Breast epithelium (tissue), 3 donors: ENCODE data around the gene ZW10.

Experiments used
- CTCF ChIP-seq, 3 donors: fragments of 450-650 bp; IDR thresholded peaks; one replicate each; pipeline ENCODE4 v1.5.1; 2016 to 2017; ENCODE audit warnings: antibody characterized with exemption in 3 of 3, mild to moderate bottlenecking in 3 of 3, moderate library complexity in 3 of 3
- POLR2A ChIP-seq: fragments of 450-650 bp; IDR thresholded peaks from one replicate; pipeline ENCODE4 v1.6.1; 2016; ENCODE audit warnings: antibody characterized with exemption, mild to moderate bottlenecking, moderate library complexity

DNA sequence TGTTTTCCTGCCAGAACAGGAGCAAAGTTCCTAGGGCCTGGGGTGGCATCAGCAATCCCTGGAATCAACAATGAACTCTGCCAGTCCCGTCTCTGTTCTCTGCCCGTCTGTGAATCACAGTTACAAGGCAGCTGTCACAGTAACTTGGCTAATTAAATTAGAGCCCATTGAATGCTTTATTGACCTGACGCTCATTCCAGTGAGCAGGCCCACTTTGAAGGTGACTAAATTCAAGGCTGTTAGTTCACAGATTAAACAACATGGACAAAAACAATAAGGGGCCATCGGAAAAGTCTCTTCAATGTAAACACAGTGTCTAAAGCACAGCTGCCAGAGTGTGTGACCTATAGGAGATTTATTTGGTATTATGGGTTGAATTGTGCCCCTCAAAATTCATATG is 49.7 kb downstream of the ZW10 start:
- no peak for TF ChIP-seq POLR2A
- no peak for TF ChIP-seq CTCF (IDR thresholded peaks at IDR 0.05)
